Measurements from ENCODE around the gene STOX1. TPM values are rescaled to one million over a fixed set of nuclear protein-coding genes. Genes with fewer than 3 reads are reported as not detected.
A peak's percentile ranks its signal among the peaks of the same experiment; 100 is the strongest.
"Not testable (repeated sequence)": the region's sequence is repeated elsewhere in the genome, so short reads cannot be mapped to it uniquely, and the experiment has no call there.

STOX1 gene
- total RNA-seq, 2 experiments from 2014 or later = 0.50 to 0.60 TPM

DNA sequence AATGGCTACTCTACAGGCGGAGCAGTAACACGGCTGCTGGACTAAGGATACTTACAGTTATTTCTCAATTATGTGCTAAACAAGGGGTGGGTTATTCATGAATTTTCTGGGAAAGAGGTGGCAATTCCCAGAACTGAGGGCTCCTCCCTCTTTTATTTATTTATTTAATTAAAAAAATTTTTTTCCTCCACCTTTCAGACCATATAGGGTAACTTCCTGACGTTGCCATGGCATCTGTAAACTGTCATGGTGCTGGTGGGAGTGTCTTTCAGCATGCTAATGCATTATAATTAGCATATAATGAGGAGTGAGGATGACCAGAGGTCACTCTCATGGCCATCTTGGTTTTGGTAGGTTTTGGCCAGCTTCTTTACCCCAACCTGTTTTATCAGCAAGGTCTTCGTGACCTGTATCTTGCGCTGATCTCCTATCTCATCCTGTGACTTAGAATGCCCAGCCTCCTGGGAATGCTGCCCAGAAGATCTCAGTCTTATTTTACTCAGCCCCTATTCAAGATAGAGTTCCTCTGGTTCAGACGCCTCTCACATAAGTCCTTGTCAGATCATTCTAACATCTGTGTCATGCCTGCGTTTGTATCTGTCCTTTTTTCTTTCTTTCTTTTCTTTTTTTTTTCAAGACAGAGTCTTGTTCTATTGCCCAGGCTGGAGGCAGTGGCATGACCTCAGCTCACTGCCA is 15.9 kb upstream of the STOX1 start:
- H3K27ac Mint-ChIP-seq = no peak overlapping the region
- POLR2A ChIA-PET = no interaction called here
- CTCF ChIA-PET = interaction anchor here (1.2 kb wide), 1 partner anchor 12 kb away, joined by 4 read pairs; no protein-coding TSS in a partner anchor
- no peaks in the 10 kb centered on the region for H3K9me3 Mint-ChIP-seq
- H3K36me3 Mint-ChIP-seq (ENCODE audit: low read depth) = no peaks in the 10 kb centered on the region
- no peaks in the 10 kb centered on the region for H3K27me3 Mint-ChIP-seq
- no peak for DNase-seq
- H3K4me3 Mint-ChIP-seq = no peak overlapping the region
- H3K4me1 Mint-ChIP-seq = no peaks in the 10 kb centered on the region

DNA sequence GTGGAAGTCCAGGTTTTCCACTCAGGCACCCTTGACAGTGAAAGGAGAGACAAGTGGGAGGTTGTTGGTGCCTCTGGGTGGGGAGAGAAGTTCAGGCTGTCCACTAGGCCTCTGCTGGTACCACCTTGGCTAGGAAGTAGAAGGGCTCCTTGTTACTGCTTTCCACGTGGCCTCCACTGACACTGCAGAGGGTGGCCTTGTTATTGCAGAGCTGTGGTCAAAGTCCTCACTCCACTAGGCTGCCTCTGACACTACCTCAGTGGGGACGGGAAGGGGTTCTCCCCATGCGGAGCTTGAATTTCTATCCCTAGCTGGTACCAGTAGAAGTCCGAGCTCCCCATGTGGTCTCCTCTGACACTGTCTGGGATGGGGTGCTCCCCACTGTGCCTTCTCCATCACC is 14.9 kb upstream of the STOX1 start:
- ChIA-PET CTCF (no interaction called here), POLR2A (no interaction called here)
- Mint-ChIP-seq H3K9me3 (no peaks in the 10 kb centered on the region), H3K4me3 (no peak overlapping the region), H3K27me3 (no peaks in the 10 kb centered on the region), H3K4me1 (no peaks in the 10 kb centered on the region), H3K27ac (no peak overlapping the region), H3K36me3 (ENCODE audit: low read depth) (no peaks in the 10 kb centered on the region)
- no peak for DNase-seq

DNA sequence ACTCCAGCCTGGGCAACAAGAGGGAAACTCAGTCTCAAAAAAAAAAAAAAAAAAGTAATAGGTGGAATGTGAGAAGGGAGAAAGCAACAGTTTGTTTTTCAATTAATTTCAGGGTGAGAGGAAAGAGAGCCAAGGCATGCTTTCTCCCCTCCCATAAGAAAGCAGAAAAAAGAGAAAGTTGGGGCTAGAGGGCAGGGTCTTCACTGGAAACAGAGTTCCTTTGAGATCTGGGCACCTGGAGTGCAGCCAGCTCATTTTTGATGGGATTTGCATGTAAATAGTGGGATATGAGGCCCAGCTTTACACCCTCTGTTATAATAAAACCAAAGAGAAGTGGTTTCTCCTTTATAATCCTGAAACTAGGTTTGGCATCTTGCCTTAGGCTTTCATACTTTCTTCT is 13.8 kb upstream of the STOX1 start:
- DNase-seq = no peak
- H3K36me3 Mint-ChIP-seq (ENCODE audit: low read depth) = no peaks in the 10 kb centered on the region
- CTCF ChIA-PET = no interaction called here
- POLR2A ChIA-PET = no interaction called here
- no peaks in the 10 kb centered on the region for H3K4me1 Mint-ChIP-seq
- no peaks in the 10 kb centered on the region for H3K9me3 Mint-ChIP-seq
- no peak overlapping the region for H3K4me3 Mint-ChIP-seq
- H3K27me3 Mint-ChIP-seq = no peaks in the 10 kb centered on the region
- no peak overlapping the region for H3K27ac Mint-ChIP-seq

DNA sequence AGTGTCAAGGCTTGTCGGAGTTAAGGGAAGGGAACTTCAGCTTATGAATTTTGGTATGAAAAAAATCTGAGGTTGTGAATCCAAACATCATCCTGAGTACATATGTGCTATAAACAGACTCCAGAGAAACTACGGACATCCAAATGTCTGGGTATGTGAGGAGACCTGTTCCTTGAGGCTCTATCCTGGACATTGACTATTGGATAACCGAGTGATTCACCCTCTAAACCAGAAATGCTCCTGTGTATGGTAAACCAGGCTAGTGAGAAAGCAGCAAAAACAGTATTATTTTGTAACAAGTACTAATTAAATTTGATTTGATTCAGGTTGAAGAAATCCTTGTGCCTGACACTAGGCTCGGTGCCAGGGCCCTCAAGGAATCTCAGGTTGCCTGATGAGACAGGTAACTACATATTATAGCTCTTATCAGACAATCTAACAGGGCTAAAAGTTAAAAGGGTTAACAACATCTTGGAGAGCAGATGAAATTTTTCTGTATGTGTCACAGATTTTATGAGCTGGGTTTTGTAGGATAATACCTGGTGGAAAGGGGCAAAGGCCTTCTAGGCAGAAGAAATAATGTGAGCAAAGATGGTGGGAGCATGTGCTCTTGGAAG is 10.4 kb upstream of the STOX1 start:
- CTCF ChIA-PET = no interaction called here
- H3K36me3 Mint-ChIP-seq (ENCODE audit: low read depth) = no peaks in the 10 kb centered on the region
- H3K4me3 Mint-ChIP-seq = no peak overlapping the region
- DNase-seq = no peak
- H3K27ac Mint-ChIP-seq = no peak overlapping the region
- H3K9me3 Mint-ChIP-seq = no peaks in the 10 kb centered on the region
- H3K4me1 Mint-ChIP-seq = no peaks in the 10 kb centered on the region
- POLR2A ChIA-PET = interaction anchor here (1.0 to 1.4 kb wide), 2 partner anchors 10 to 140 kb away, joined by 3 read pairs; partner anchors contain the start of gene STOX1
- H3K27me3 Mint-ChIP-seq = no peaks in the 10 kb centered on the region

DNA sequence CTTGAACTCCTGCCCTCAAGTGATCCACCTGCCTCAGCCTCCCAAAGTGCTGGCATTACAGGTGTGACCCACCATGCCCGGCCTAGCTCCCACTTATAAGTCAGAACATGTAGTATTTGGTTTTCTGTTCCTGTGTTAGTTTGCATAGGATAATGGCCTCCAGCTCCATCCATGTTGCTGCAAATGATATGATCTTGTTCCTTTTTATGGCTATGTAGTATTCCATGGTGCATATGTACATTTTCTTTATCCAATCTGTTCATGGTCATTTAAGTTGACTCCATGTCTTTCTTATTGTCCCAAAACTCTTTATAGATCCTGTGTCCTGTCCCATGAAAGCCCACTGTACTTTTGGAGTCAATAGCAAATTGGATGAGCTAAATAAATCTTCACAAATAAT is 7.0 kb upstream of the STOX1 start:
- H3K4me3 Mint-ChIP-seq; POLR2A ChIA-PET; H3K27ac Mint-ChIP-seq; CTCF ChIA-PET; H3K36me3 Mint-ChIP-seq (ENCODE audit: low read depth); H3K9me3 Mint-ChIP-seq; H3K27me3 Mint-ChIP-seq; H3K4me1 Mint-ChIP-seq; DNase-seq: not testable (repeated sequence)

DNA sequence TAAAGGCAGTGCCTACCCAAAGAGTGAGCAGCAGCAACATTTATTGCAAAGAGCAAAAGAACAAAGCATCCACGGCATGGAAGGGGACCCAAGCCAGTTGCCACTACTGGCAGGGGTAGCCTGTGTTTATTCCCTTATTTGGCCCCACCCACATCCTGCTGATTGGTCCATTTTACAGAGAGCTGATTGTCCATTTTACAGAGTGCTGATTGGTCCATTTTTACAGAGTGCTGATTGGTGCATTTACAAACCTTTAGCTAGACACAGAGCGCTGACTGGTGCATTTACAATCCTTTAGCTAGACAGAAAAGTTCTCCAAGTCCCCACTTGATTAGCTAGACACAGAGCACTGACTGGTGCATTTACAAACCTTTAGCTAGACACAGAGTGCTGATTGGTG is 4.7 kb upstream of the STOX1 start:
- H3K36me3 Mint-ChIP-seq (ENCODE audit: low read depth); H3K4me3 Mint-ChIP-seq; POLR2A ChIA-PET; H3K4me1 Mint-ChIP-seq; DNase-seq; H3K9me3 Mint-ChIP-seq; CTCF ChIA-PET; H3K27ac Mint-ChIP-seq; H3K27me3 Mint-ChIP-seq: not testable (repeated sequence)

DNA sequence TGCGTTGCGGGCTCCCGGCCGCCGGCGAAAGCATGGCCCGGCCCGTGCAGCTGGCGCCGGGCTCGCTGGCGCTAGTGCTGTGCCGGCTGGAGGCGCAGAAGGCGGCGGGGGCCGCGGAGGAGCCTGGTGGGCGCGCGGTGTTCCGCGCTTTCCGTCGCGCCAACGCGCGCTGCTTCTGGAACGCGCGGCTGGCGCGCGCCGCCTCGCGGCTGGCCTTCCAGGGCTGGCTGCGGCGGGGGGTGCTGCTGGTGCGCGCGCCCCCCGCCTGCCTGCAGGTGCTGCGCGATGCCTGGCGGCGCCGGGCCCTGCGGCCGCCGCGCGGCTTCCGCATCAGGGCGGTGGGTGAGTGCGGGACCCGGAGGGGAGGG is 245 bp downstream of the STOX1 start:
- H3K27ac Mint-ChIP-seq, H3K9me3 Mint-ChIP-seq: not testable (repeated sequence)
- CTCF ChIA-PET = interaction anchor here (0.7 to 1.6 kb wide), 3 partner anchors 38 to 745 kb away, joined by 3 to 4 read pairs (median 3); no protein-coding TSS in a partner anchor

DNA sequence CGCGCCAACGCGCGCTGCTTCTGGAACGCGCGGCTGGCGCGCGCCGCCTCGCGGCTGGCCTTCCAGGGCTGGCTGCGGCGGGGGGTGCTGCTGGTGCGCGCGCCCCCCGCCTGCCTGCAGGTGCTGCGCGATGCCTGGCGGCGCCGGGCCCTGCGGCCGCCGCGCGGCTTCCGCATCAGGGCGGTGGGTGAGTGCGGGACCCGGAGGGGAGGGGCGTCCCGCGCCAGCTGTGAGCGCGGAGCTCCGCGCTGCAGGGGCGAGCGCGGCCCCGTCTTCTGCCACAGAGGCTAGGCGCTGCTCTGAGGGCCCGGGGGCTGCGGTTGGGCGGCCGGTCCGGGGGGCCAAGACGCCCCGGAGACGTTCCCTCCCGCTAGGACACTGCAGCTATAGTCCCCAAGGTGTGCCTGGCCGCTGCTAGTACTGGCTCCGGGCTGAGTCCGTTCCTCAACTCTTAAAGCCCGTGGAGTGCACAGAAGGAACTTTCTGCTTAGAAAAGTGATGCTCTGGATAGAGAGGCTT is 811 bp downstream of the STOX1 start:
- H3K27ac Mint-ChIP-seq; H3K9me3 Mint-ChIP-seq; H3K36me3 Mint-ChIP-seq (ENCODE audit: low read depth); CTCF ChIA-PET; DNase-seq; H3K4me1 Mint-ChIP-seq: not testable (repeated sequence)
- peaks cover 23% of the 10 kb centered on the region for H3K27me3 Mint-ChIP-seq
- peak overlapping the region; percentile 31 for H3K4me3 Mint-ChIP-seq
- POLR2A ChIA-PET = interaction anchor here (0.6 to 2.2 kb wide), 4 partner anchors 8 to 72 kb away, joined by 3 to 12 read pairs (median 5); partner anchors contain the start of gene DDX50

More for the DNA sequence above, 245 bp downstream of the STOX1 start:
- Mint-ChIP-seq H3K27me3 (peaks cover 23% of the 10 kb centered on the region), H3K4me3 (peak overlapping the region; percentile 69)
- DNase-seq; H3K4me1 Mint-ChIP-seq; H3K36me3 Mint-ChIP-seq (ENCODE audit: low read depth): not testable (repeated sequence)
- POLR2A ChIA-PET = interaction anchor here (0.6 to 2.2 kb wide), 4 partner anchors 9 to 356 kb away, joined by 3 to 12 read pairs (median 4); partner anchors contain the start of genes DDX50 and DNA2

DNA sequence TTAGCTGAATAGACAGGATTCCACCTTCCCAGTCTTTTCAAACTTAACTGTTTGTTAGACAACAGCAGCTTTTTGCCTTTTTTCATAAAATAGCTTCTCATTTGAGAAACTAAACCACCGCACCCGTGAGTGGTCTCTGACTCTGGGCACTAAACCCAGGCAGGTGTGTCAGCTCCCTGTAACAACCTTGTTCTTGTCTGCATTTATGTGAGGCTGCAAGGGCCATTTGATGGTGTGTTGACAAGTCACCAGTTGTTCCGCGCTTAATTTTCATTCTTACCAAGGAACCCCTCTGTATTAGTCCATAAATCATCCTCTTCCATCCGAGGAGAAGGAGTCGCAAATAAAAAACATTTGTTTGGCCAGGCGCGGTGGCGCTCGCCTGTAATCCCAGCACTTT is 1.5 kb downstream of the STOX1 start:
- no peaks in the 10 kb centered on the region for H3K9me3 Mint-ChIP-seq
- peaks cover 8% of the 10 kb centered on the region for H3K4me1 Mint-ChIP-seq
- peak overlapping the region; percentile 31 for H3K4me3 Mint-ChIP-seq
- no peaks in the 10 kb centered on the region for H3K36me3 Mint-ChIP-seq (ENCODE audit: low read depth)
- peaks cover 23% of the 10 kb centered on the region for H3K27me3 Mint-ChIP-seq
- ChIA-PET POLR2A (interaction anchor here (1.0 kb wide), 1 partner anchor 71 kb away, joined by 5 read pairs; no protein-coding TSS in a partner anchor), CTCF (no interaction called here)
- DNase-seq = no peak
- no peak overlapping the region for H3K27ac Mint-ChIP-seq

DNA sequence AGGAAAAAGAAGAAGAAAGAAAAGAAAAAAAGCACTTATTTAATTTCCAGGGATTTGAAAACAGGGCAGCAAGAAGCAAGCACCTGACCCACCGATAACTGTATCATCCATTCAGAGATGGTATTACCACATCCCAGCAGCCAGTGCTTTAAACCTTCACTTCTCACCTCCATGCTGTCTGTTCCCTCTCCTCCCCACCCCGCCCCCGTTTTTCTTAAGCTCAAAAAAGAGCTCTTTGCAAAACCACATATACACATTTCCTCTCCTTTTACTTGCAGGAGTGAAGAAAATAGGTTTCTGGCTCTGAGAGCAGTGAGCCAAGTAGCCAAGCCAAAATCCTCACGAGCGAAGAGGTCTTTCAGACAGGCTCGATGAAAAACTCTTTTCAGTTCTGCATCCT is 2.2 kb downstream of the STOX1 start:
- peaks cover 8% of the 10 kb centered on the region for H3K4me1 Mint-ChIP-seq
- CTCF ChIA-PET = no interaction called here
- H3K9me3 Mint-ChIP-seq = no peaks in the 10 kb centered on the region
- POLR2A ChIA-PET = no interaction called here
- no peak overlapping the region for H3K27ac Mint-ChIP-seq
- H3K4me3 Mint-ChIP-seq = no peak overlapping the region
- H3K36me3 Mint-ChIP-seq (ENCODE audit: low read depth) = no peaks in the 10 kb centered on the region
- peaks cover 22% of the 10 kb centered on the region for H3K27me3 Mint-ChIP-seq
- DNase-seq = no peak

DNA sequence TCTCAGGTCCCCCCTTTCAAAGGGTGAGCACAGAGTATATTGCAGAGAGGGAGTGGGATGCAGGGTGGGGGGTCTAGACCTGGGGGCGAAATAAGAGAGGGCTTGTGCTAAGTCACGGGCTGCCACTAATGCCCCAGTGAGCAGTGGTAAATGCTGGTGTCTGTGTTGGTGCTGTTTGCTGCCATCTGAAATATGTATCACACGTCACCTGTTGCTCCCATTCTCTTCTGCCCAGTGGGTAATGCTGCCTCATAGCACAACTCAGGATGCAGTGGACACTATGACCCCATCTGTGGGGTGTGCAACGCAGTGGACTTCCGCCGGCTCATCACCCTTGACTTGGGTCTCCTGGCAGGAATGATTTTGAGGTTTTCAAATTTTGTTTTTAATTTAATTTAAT is 2.6 kb downstream of the STOX1 start:
- Mint-ChIP-seq H3K36me3 (ENCODE audit: low read depth) (no peaks in the 10 kb centered on the region), H3K4me3 (no peak overlapping the region), H3K27ac (no peak overlapping the region), H3K27me3 (peaks cover 19% of the 10 kb centered on the region), H3K4me1 (peaks cover 8% of the 10 kb centered on the region), H3K9me3 (no peaks in the 10 kb centered on the region)
- DNase-seq = no peak
- ChIA-PET CTCF (no interaction called here), POLR2A (no interaction called here)

DNA sequence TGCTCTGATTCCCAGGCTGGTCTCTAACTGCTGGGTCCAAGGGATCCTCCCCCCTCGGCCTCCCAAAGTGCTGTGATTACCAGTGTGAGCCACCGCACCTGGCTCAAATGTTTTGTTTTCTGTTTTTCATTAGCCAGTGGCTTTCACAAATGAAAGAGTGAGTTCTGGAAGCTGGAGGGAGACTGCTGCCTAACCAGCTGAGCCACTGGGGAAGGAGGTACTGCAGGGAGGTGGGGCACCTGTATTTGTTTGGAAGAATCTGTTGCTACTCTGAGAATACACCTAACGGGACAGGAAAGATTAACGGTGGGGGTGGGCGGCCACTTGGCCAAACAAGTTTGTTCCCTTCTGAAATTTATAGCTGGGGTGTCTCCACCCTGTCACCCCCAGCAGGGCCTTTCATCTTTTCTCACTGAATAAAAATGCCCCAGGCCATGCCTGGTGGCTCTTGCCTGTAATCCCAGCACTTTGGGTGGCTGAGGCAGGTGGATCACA is 4.7 kb downstream of the STOX1 start:
- H3K4me1 Mint-ChIP-seq = peaks cover 3% of the 10 kb centered on the region
- no peak for DNase-seq
- H3K4me3 Mint-ChIP-seq = no peak overlapping the region
- H3K27ac Mint-ChIP-seq = no peak overlapping the region
- POLR2A ChIA-PET = no interaction called here
- H3K9me3 Mint-ChIP-seq = no peaks in the 10 kb centered on the region
- no peaks in the 10 kb centered on the region for H3K36me3 Mint-ChIP-seq (ENCODE audit: low read depth)
- H3K27me3 Mint-ChIP-seq = peaks cover 15% of the 10 kb centered on the region
- CTCF ChIA-PET = no interaction called here

DNA sequence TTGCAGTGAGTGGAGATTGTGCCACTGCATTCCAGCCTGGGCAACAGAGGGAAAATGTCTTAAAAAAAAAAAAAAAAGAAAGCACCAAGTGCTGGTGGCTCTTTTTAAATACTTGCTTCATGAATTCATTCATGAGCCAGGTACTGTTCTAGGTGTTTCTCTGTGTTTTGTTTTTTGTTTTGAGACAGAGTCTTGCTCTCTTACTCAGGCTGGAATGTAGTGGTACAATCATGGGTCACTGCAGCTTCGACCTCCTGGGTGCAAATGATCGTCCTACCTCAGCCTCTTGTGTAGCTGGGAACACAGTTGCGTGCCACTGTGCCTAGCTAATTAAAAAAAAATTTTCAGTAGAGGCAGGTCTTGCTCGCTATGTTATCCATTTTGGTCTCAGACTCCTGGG is 5.3 kb downstream of the STOX1 start:
- H3K4me1 Mint-ChIP-seq = peaks cover 3% of the 10 kb centered on the region
- CTCF ChIA-PET = no interaction called here

More for the DNA sequence above, 5.3 kb downstream of the STOX1 start:
- Mint-ChIP-seq H3K9me3 (no peaks in the 10 kb centered on the region), H3K27ac (no peak overlapping the region), H3K36me3 (ENCODE audit: low read depth) (no peaks in the 10 kb centered on the region), H3K4me3 (no peak overlapping the region), H3K27me3 (peaks cover 15% of the 10 kb centered on the region)
- DNase-seq = no peak
- POLR2A ChIA-PET = no interaction called here
